PFSK-1 (cell line): ENCODE measurements around the gene COL7A1.

ENCODE experiments used
- FOXP2 ChIP-seq: optimal IDR thresholded peaks from 2 replicates; pipeline ENCODE3; 2011; ENCODE audit warnings: borderline replicate concordance, control low read depth, inconsistent platforms; ENCODE audit not compliant: insufficient read depth; ENCODE audit errors: extremely low read length, extremely low read depth
- POLR2AphosphoS5 ChIP-seq: IDR thresholded peaks from 2 replicates; pipeline ENCODE4 v1.6.1; 2012; ENCODE audit warnings: low read depth, mild to moderate bottlenecking, control low read depth, low read length, moderate library complexity
- SIN3A ChIP-seq: IDR thresholded peaks from 2 replicates; pipeline ENCODE4 v1.6.1; 2012; ENCODE audit warnings: mild to moderate bottlenecking, low read length, moderate library complexity, borderline replicate concordance; ENCODE audit not compliant: insufficient read depth
- TAF1 ChIP-seq: IDR thresholded peaks from 2 replicates; pipeline ENCODE4 v1.6.1; 2012; ENCODE audit warnings: low read length, control low read depth, borderline replicate concordance; ENCODE audit not compliant: insufficient read depth
- TF ChIP-seq, protein P1 (sequence below), 2 experiments: IDR thresholded peaks; 2 replicates each; pipeline versions ENCODE4 v1.6.1 to v1.8.0; 2011 to 2012; ENCODE audit warnings: low read depth in 2 of 2, low read length in 2 of 2, control low read depth in 1 of 2, inconsistent platforms in 1 of 2, mild to moderate bottlenecking in 1 of 2, moderate library complexity in 1 of 2; ENCODE audit not compliant: insufficient read depth in 1 of 2

COL7A1 gene

DNA sequence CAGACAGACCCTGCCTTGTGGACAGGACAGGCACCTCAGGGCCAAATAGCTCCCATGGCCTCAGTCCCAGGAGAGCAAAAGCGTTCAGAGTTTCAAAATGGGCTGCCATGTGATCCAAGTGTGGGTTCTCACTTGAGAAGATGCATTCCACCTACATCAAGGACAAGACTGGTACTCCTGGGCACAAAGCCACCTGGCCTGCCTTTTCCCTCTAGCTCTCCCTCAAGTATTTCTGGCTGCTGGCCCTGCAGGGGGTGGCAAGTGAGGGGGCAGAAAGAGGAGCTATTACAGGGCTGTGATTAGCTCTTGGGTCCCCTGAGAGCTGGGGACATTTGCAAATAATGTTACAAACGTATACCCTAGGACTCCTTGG is 6.5 kb upstream of the COL7A1 start:
- TF ChIP-seq TAF1 = no peak
- no peak for TF ChIP-seq POLR2AphosphoS5
- no peak for TF ChIP-seq FOXP2
- TF ChIP-seq, protein P1, sequence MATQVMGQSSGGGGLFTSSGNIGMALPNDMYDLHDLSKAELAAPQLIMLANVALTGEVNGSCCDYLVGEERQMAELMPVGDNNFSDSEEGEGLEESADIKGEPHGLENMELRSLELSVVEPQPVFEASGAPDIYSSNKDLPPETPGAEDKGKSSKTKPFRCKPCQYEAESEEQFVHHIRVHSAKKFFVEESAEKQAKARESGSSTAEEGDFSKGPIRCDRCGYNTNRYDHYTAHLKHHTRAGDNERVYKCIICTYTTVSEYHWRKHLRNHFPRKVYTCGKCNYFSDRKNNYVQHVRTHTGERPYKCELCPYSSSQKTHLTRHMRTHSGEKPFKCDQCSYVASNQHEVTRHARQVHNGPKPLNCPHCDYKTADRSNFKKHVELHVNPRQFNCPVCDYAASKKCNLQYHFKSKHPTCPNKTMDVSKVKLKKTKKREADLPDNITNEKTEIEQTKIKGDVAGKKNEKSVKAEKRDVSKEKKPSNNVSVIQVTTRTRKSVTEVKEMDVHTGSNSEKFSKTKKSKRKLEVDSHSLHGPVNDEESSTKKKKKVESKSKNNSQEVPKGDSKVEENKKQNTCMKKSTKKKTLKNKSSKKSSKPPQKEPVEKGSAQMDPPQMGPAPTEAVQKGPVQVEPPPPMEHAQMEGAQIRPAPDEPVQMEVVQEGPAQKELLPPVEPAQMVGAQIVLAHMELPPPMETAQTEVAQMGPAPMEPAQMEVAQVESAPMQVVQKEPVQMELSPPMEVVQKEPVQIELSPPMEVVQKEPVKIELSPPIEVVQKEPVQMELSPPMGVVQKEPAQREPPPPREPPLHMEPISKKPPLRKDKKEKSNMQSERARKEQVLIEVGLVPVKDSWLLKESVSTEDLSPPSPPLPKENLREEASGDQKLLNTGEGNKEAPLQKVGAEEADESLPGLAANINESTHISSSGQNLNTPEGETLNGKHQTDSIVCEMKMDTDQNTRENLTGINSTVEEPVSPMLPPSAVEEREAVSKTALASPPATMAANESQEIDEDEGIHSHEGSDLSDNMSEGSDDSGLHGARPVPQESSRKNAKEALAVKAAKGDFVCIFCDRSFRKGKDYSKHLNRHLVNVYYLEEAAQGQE (IDR thresholded peaks at IDR 0.05; ENCODE audit: insufficient read depth in 1 of 2, low read depth in 2 of 2, low read length in 2 of 2) = no peak
- TF ChIP-seq SIN3A = no peak

- no peak for TF ChIP-seq FOXP2
- TF ChIP-seq, protein P1 (IDR thresholded peaks at IDR 0.05; ENCODE audit: insufficient read depth in 1 of 2, low read depth in 2 of 2, low read length in 2 of 2) = no peak
- TF ChIP-seq TAF1 = no peak
- no peak for TF ChIP-seq SIN3A
- no peak for TF ChIP-seq POLR2AphosphoS5
Observed at GRCh38 chr3:48600711-48601621, 5.8 kb upstream of the COL7A1 start.

GRCh38 chr3:48599509-48600285 is 4.6 kb upstream of the COL7A1 start:
- TF ChIP-seq SIN3A = no peak
- TF ChIP-seq, protein P1 (IDR thresholded peaks at IDR 0.05; ENCODE audit: insufficient read depth in 1 of 2, low read depth in 2 of 2, low read length in 2 of 2) = no peak
- no peak for TF ChIP-seq FOXP2
- no peak for TF ChIP-seq TAF1
- no peak for TF ChIP-seq POLR2AphosphoS5

- TF ChIP-seq POLR2AphosphoS5 = no peak
- no peak for TF ChIP-seq TAF1
- TF ChIP-seq SIN3A = no peak
- no peak for TF ChIP-seq FOXP2
- TF ChIP-seq, protein P1 (IDR thresholded peaks at IDR 0.05; ENCODE audit: insufficient read depth in 1 of 2, low read depth in 2 of 2, low read length in 2 of 2) = no peak
Observed at GRCh38 chr3:48599077-48599501, 4.0 kb upstream of the COL7A1 start.
